ENCODE results near the gene HDAC9. TPM values are rescaled to one million over a fixed set of nuclear protein-coding genes. Genes with fewer than 3 reads are reported as not detected.

HDAC9 gene
- total RNA-seq, 1 experiment from 2014 or later, result 4.3 TPM

GRCh38 chr7:18727115-18727870, 231.7 kb downstream of the HDAC9 start:
- no peaks in the 10 kb centered on the region for H3K27me3 ChIP-seq (ENCODE audit: insufficient read depth, low read length)
- no peaks in the 10 kb centered on the region for H3K79me2 ChIP-seq (ENCODE audit: insufficient read depth, low read length)
- ChIA-PET CTCF (no interaction called here), POLR2A (no interaction called here), RAD21 (ENCODE audit: low non-redundant PET in 1 of 2, low total read pairs in 2 of 2, uncharacterized antibody in 2 of 2, unreplicated experiment in 2 of 2) (no interaction called here)
- intact Hi-C loops (cut with micrococcal nuclease), result no loop called here
- H3K9me2 ChIP-seq (ENCODE audit: insufficient read depth), result no peaks in the 10 kb centered on the region
- H3K4me3 ChIP-seq (replicated peaks in 1 of 2; ENCODE audit: low read depth in 1 of 2, low read length in 2 of 2), result no peak overlapping the region
- H3K4me2 ChIP-seq (ENCODE audit: low read length), result no peak overlapping the region
- TF ChIP-seq FOSL1 (IDR thresholded peaks at IDR 0.05; ENCODE audit: low read depth), result no peak
- TF ChIP-seq ATF3 (IDR thresholded peaks at IDR 0.05), result no peak
- no peak for TF ChIP-seq MAX (IDR thresholded peaks at IDR 0.05)
- no peak for TF ChIP-seq CBX3 (IDR thresholded peaks at IDR 0.05; ENCODE audit: low read depth)
- no peak for TF ChIP-seq SIN3A (IDR thresholded peaks at IDR 0.05; ENCODE audit: low read depth)
- no peak for TF ChIP-seq CTCF (IDR thresholded peaks at IDR 0.05 in 2 of 3, conservative IDR thresholded peaks at IDR 0.05 in 1 of 3; ENCODE audit: borderline replicate concordance in 1 of 3, insufficient read depth in 1 of 3, low read depth in 2 of 3, low read length in 2 of 3)
- TF ChIP-seq SP1 (IDR thresholded peaks at IDR 0.05; ENCODE audit: low read depth), result no peak
- TF ChIP-seq POLR2AphosphoS5 (IDR thresholded peaks at IDR 0.05; ENCODE audit: low read depth, low read length), result no peak
- TF ChIP-seq POLR2A (IDR thresholded peaks at IDR 0.05; ENCODE audit: borderline replicate concordance, extremely low read depth, insufficient read depth, insufficient read length), result no peak
- no peak for TF ChIP-seq ELF1 (IDR thresholded peaks at IDR 0.05; ENCODE audit: borderline replicate concordance, low read depth)
- no peak for TF ChIP-seq RAD21 (IDR thresholded peaks at IDR 0.05; ENCODE audit: low read depth)
- no peak for TF ChIP-seq REST (IDR thresholded peaks at IDR 0.05; ENCODE audit: low read depth)
- TF ChIP-seq EZH2phosphoT487 (IDR thresholded peaks at IDR 0.05; ENCODE audit: borderline replicate concordance), result no peak
- no peak for TF ChIP-seq SRF (IDR thresholded peaks at IDR 0.05; ENCODE audit: low read depth)
- TF ChIP-seq EGR1 (IDR thresholded peaks at IDR 0.05; ENCODE audit: low read depth), result no peak
- no peak for TF ChIP-seq TCF7L2 (IDR thresholded peaks at IDR 0.05; ENCODE audit: borderline replicate concordance, extremely low read depth, insufficient read depth, insufficient read length)
- no peak for TF ChIP-seq YY1 (IDR thresholded peaks at IDR 0.05; ENCODE audit: extremely low read depth, insufficient replicate concordance, low read depth, low read length)
- TF ChIP-seq EZH2 (IDR thresholded peaks at IDR 0.05), result no peak
- TF ChIP-seq JUND (IDR thresholded peaks at IDR 0.05), result no peak
- TF ChIP-seq CEBPB (IDR thresholded peaks at IDR 0.05; ENCODE audit: low read depth), result no peak
- no peak overlapping the region for H3K9ac ChIP-seq (ENCODE audit: low read length)
- no peaks in the 10 kb centered on the region for H4K20me1 ChIP-seq (ENCODE audit: insufficient read depth)
- no peaks in the 10 kb centered on the region for H3K4me1 ChIP-seq (ENCODE audit: control insufficient read depth in 1 of 2, insufficient read depth in 2 of 2, low read length in 2 of 2)
- no peak overlapping the region for H2AFZ ChIP-seq (ENCODE audit: low read depth, low read length, poor library complexity, severe bottlenecking)
- no peaks in the 10 kb centered on the region for H3K9me3 ChIP-seq (ENCODE audit: control insufficient read depth in 1 of 2, insufficient read depth in 1 of 2, low read depth in 1 of 2, low read length in 2 of 2)
- no TSS peak for BruUV-seq (replicated peaks)
- ATAC-seq (no peak), DNase-seq (ENCODE audit: low read depth, low spot score) (no peak)
- no peak overlapping the region for H3K27ac ChIP-seq (ENCODE audit: low read depth, low read length)
- H3K36me3 ChIP-seq (ENCODE audit: control insufficient read depth in 1 of 2, insufficient read depth in 2 of 2, low read length in 2 of 2), result no peaks in the 10 kb centered on the region
